Upper lobe of left lung (tissue), 4 donors: ENCODE results near the gene TWNK.

Experiments
- EP300 ChIP-seq, 4 donors: sonication (generic); formaldehyde crosslinking; IDR thresholded peaks; one replicate each; pipeline ENCODE4 v1.5.1; 2017; ENCODE audit warnings: antibody characterized with exemption in 4 of 4, control low read depth in 2 of 4
- POLR2A ChIP-seq, 4 donors: fragments of 450-650 bp; IDR thresholded peaks; one replicate each; pipeline ENCODE4 v1.5.1; 2016 to 2017; ENCODE audit warnings: antibody characterized with exemption in 4 of 4, mild to moderate bottlenecking in 2 of 4
- POLR2AphosphoS5 ChIP-seq, 2 donors: sonication (generic); formaldehyde crosslinking; IDR thresholded peaks; one replicate each; pipeline ENCODE4 v1.5.1; 2017; ENCODE audit warnings: antibody characterized with exemption in 2 of 2
- TF ChIP-seq, protein P1 (sequence below), 6 experiments: fragments of 450-650 bp in 4 of 6; fragments of 200-600 bp in 2 of 6; sonication (generic) in 2 of 6; IDR thresholded peaks; one replicate each; pipeline ENCODE4 v1.5.1; 2016 to 2019; ENCODE audit warnings: antibody characterized with exemption in 6 of 6

DNA sequence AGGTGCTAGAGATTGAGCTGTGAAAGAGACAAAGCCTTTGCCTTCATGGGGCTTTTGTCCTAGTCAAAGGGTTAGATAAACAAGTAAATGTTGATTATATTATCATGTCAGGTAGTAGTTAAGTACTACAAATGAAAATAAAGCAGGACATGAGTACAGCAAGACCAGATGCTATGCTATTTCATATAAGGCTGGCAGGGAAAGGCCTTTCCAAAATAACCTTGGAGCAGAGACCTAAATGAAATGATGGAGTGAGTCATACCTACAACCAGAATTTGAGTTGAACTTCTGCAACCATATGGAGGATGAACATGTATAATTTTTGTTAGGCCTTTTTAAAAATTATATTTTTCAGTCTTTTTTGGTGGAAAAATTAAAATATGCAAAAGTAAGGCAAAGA is 41.6 kb upstream of the TWNK start:
- TF ChIP-seq, protein P1, sequence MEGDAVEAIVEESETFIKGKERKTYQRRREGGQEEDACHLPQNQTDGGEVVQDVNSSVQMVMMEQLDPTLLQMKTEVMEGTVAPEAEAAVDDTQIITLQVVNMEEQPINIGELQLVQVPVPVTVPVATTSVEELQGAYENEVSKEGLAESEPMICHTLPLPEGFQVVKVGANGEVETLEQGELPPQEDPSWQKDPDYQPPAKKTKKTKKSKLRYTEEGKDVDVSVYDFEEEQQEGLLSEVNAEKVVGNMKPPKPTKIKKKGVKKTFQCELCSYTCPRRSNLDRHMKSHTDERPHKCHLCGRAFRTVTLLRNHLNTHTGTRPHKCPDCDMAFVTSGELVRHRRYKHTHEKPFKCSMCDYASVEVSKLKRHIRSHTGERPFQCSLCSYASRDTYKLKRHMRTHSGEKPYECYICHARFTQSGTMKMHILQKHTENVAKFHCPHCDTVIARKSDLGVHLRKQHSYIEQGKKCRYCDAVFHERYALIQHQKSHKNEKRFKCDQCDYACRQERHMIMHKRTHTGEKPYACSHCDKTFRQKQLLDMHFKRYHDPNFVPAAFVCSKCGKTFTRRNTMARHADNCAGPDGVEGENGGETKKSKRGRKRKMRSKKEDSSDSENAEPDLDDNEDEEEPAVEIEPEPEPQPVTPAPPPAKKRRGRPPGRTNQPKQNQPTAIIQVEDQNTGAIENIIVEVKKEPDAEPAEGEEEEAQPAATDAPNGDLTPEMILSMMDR (IDR thresholded peaks at IDR 0.05) = no peak
- TF ChIP-seq POLR2A (IDR thresholded peaks at IDR 0.05) (no peak), POLR2AphosphoS5 (IDR thresholded peaks at IDR 0.05) (no peak), EP300 (IDR thresholded peaks at IDR 0.05) (no peak)
